Smooth muscle cell (in vitro differentiated cells): ENCODE measurements around the gene LARGE1. TPM values are rescaled to one million over a fixed set of nuclear protein-coding genes. Genes with fewer than 3 reads are reported as not detected.

Source experiments
- DNase-seq: peaks from one replicate; lab custom pipeline; 2025; ENCODE audit not compliant: unreplicated experiment; lab: John Stamatoyannopoulos, UW
- H2AFZ ChIP-seq: fragments of 200-600 bp; sonication (generic); 2 replicates; pipeline ENCODE4 v1.6.0; 2016; ENCODE audit warnings: antibody characterized with exemption, low read depth, mild to moderate bottlenecking
- H3F3A ChIP-seq: fragments of 200-600 bp; sonication (generic); 2 replicates; pipeline ENCODE4 v1.6.0; 2017; ENCODE audit warnings: antibody characterized with exemption, low read depth
- H3K27ac ChIP-seq: fragments of 200-600 bp; sonication (generic); 2 replicates; pipeline ENCODE4 v1.5.1; 2016; ENCODE audit warnings: low read depth, mild to moderate bottlenecking
- H3K27me3 ChIP-seq: fragments of 200-600 bp; sonication (generic); 2 replicates; pipeline ENCODE4 v1.6.1; 2016; ENCODE audit warnings: low read depth, mild to moderate bottlenecking
- H3K36me3 ChIP-seq: fragments of 200-600 bp; sonication (generic); 2 replicates; pipeline ENCODE4 v1.5.1; 2016; ENCODE audit warnings: low read depth
- H3K4me1 ChIP-seq: fragments of 200-600 bp; sonication (generic); 2 replicates; pipeline ENCODE4 v1.5.1; 2016; ENCODE audit warnings: low read depth
- H3K4me2 ChIP-seq: fragments of 200-600 bp; sonication (generic); 2 replicates; pipeline ENCODE4 v1.6.0; 2016; ENCODE audit warnings: mild to moderate bottlenecking
- H3K4me3 ChIP-seq: fragments of 200-600 bp; sonication (generic); 2 replicates; pipeline ENCODE4 v1.5.1; 2016; ENCODE audit warnings: mild to moderate bottlenecking
- H3K79me2 ChIP-seq: fragments of 200-600 bp; sonication (generic); 2 replicates; pipeline ENCODE4 v1.6.0; 2016; ENCODE audit warnings: low read depth, mild to moderate bottlenecking
- H3K9ac ChIP-seq: fragments of 200-600 bp; sonication (generic); 2 replicates; pipeline ENCODE4 v1.6.0; 2016; ENCODE audit warnings: low read depth
- H3K9me3 ChIP-seq: fragments of 200-600 bp; sonication (generic); replicated peaks from 2 replicates; pipeline ENCODE4 v1.5.1; 2016; ENCODE audit warnings: low read depth
- H4K20me1 ChIP-seq: fragments of 200-600 bp; sonication (generic); 2 replicates; pipeline ENCODE4 v1.6.0; 2016; ENCODE audit warnings: low read depth
- WGBS: methylation state at CpG from one replicate; pipeline ENCODE4 v1.1.7; 2016; ENCODE audit warnings: low lambda C conversion rate; 5-methylcytosine and 5-hydroxymethylcytosine counted together
- polyA plus RNA-seq: library from polyadenylated mRNA; unstranded; fragments of >200 nt; fragmentation: Nextera tagmentation; extraction: Ambion mirVana; gene quantifications from 2 replicates; pipeline ENCODE4 v1.2.1, GENCODE V29; 2016
- total RNA-seq: library from RNA; depleted of rRNA; stranded (reverse); fragments of >200 nt; gene quantifications from 2 replicates; pipeline ENCODE4 v1.2.3, GENCODE V29; 2014
- TF ChIP-seq, protein P1 (sequence below): fragments of 200-600 bp; sonication (generic); IDR thresholded peaks from 2 replicates; pipeline ENCODE4 v1.5.1; 2017; ENCODE audit warnings: borderline replicate concordance, mild to moderate bottlenecking, antibody characterized with exemption; ENCODE audit not compliant: insufficient read depth, poor library complexity, severe bottlenecking

Gene LARGE1
- total and polyA plus RNA-seq, 2 experiments from 2014 or later: 11.9 to 18.0 TPM

- no peak overlapping the region for H2AFZ ChIP-seq
- no peak overlapping the region for H3K27ac ChIP-seq
- H3K4me1 ChIP-seq: no peaks in the 10 kb centered on the region
- no peak overlapping the region for H3K4me2 ChIP-seq
- H4K20me1 ChIP-seq: no peaks in the 10 kb centered on the region
- no peaks in the 10 kb centered on the region for H3K79me2 ChIP-seq
- no peak for DNase-seq
- WGBS: 90% methylated on average over 10 of the region's 10 CpGs
- no peaks in the 10 kb centered on the region for H3F3A ChIP-seq
- no peaks in the 10 kb centered on the region for H3K9me3 ChIP-seq
- H3K9ac ChIP-seq: no peak overlapping the region
- H3K27me3 ChIP-seq: no peaks in the 10 kb centered on the region
- no peak overlapping the region for H3K4me3 ChIP-seq
- TF ChIP-seq, protein P1, sequence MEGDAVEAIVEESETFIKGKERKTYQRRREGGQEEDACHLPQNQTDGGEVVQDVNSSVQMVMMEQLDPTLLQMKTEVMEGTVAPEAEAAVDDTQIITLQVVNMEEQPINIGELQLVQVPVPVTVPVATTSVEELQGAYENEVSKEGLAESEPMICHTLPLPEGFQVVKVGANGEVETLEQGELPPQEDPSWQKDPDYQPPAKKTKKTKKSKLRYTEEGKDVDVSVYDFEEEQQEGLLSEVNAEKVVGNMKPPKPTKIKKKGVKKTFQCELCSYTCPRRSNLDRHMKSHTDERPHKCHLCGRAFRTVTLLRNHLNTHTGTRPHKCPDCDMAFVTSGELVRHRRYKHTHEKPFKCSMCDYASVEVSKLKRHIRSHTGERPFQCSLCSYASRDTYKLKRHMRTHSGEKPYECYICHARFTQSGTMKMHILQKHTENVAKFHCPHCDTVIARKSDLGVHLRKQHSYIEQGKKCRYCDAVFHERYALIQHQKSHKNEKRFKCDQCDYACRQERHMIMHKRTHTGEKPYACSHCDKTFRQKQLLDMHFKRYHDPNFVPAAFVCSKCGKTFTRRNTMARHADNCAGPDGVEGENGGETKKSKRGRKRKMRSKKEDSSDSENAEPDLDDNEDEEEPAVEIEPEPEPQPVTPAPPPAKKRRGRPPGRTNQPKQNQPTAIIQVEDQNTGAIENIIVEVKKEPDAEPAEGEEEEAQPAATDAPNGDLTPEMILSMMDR: no peak
- H3K36me3 ChIP-seq: no peaks in the 10 kb centered on the region
Measured at GRCh38 chr22:33639588-33640254, 280.6 kb downstream of the LARGE1 start.

DNA sequence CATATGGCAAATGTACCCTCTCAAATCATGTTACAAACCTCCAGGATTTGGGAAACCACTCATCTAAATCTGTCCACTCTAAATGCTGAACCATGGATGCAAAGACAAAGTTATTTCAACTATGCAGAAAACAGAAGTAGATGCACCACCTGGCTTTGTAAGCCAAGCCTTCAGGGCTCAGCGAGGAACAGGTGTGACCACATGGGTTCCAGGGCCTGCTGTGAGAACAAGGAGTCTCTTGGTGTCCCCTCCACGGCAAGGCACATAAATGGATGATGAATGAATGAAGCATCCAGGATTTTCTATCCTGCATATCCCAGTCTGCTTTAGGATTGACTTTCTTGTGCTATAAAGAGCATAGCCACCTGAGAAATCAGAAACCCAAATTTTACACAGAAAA, 284.5 kb downstream of the LARGE1 start:
- Histone ChIP-seq H3K9ac (no peak overlapping the region), H3K27ac (no peak overlapping the region), H3F3A (no peaks in the 10 kb centered on the region), H3K4me2 (no peak overlapping the region), H4K20me1 (no peaks in the 10 kb centered on the region), H2AFZ (no peak overlapping the region), H3K9me3 (no peaks in the 10 kb centered on the region), H3K27me3 (no peaks in the 10 kb centered on the region), H3K36me3 (no peaks in the 10 kb centered on the region), H3K79me2 (no peaks in the 10 kb centered on the region), H3K4me3 (no peak overlapping the region), H3K4me1 (no peaks in the 10 kb centered on the region)
- 48% methylated on average over 2 of the region's 2 CpGs for WGBS
- DNase-seq: no peak
- TF ChIP-seq, protein P1: no peak

- no peaks in the 10 kb centered on the region for H4K20me1 ChIP-seq
- no peaks in the 10 kb centered on the region for H3K79me2 ChIP-seq
- no peaks in the 10 kb centered on the region for H3F3A ChIP-seq
- no peaks in the 10 kb centered on the region for H3K4me1 ChIP-seq
- no peaks in the 10 kb centered on the region for H3K36me3 ChIP-seq
- H3K9me3 ChIP-seq: no peaks in the 10 kb centered on the region
- H3K4me3 ChIP-seq: no peak overlapping the region
- TF ChIP-seq, protein P1: no peak
- H2AFZ ChIP-seq: no peak overlapping the region
- no peak overlapping the region for H3K27ac ChIP-seq
- H3K9ac ChIP-seq: no peak overlapping the region
- no peak overlapping the region for H3K4me2 ChIP-seq
- no peaks in the 10 kb centered on the region for H3K27me3 ChIP-seq
- DNase-seq: no peak
- WGBS: 94% methylated on average over 9 of the region's 9 CpGs
Measured at GRCh38 chr22:33631777-33632176, 288.5 kb downstream of the LARGE1 start.

GRCh38 chr22:33625959-33626358, 294.3 kb downstream of the LARGE1 start:
- Histone ChIP-seq H3K4me1 (no peaks in the 10 kb centered on the region), H2AFZ (no peak overlapping the region), H3F3A (no peaks in the 10 kb centered on the region), H3K27ac (no peak overlapping the region), H3K4me3 (no peak overlapping the region), H3K27me3 (no peaks in the 10 kb centered on the region), H3K9ac (no peak overlapping the region), H3K9me3 (no peaks in the 10 kb centered on the region), H3K79me2 (no peaks in the 10 kb centered on the region), H4K20me1 (no peaks in the 10 kb centered on the region), H3K36me3 (no peaks in the 10 kb centered on the region), H3K4me2 (no peak overlapping the region)
- DNase-seq: no peak
- 82% methylated on average over 8 of the region's 8 CpGs for WGBS
- TF ChIP-seq, protein P1: no peak
